Lower leg skin (tissue), 3 donors: ENCODE measurements around the gene RGMA.

Source experiments
- CTCF ChIP-seq, 3 donors: fragments of 450-650 bp; IDR thresholded peaks; one replicate each; pipeline ENCODE4 v1.5.1; 2016; ENCODE audit warnings: antibody characterized with exemption in 3 of 3, mild to moderate bottlenecking in 3 of 3, moderate library complexity in 2 of 3
- POLR2A ChIP-seq, 2 donors: fragments of 450-650 bp; IDR thresholded peaks; one replicate each; pipeline ENCODE4 v1.6.1; 2016 to 2017; ENCODE audit warnings: antibody characterized with exemption in 2 of 2, mild to moderate bottlenecking in 1 of 2, moderate library complexity in 1 of 2

GRCh38 chr15:93027413-93027812 lies 61.6 kb downstream of the RGMA start:
- TF ChIP-seq CTCF (IDR thresholded peaks at IDR 0.05) (no peak), POLR2A (IDR thresholded peaks at IDR 0.05) (no peak)
